Transverse colon (tissue), 4 donors: Measurements from ENCODE around the gene CRLF1. TPM values are rescaled to one million over a fixed set of nuclear protein-coding genes. Genes with fewer than 3 reads are reported as not detected.

Experiments
- DNase-seq: peaks from one replicate; pipeline ENCODE4 v3.0.0-alpha.2; 2019
- H3K27ac ChIP-seq, 4 donors: fragments of 200-600 bp; sonication (generic); 2 replicates each; pipeline ENCODE4 v1.5.1; 2016 to 2018; ENCODE audit warnings: inconsistent platforms in 4 of 4
- H3K27me3 ChIP-seq: fragments of 200-600 bp; sonication (generic); 2 replicates; pipeline ENCODE4 v1.5.1; 2017; ENCODE audit warnings: inconsistent platforms
- H3K36me3 ChIP-seq, 4 donors: fragments of 200-600 bp; sonication (generic); 2 replicates each; pipeline ENCODE4 v1.5.1; 2017 to 2019; ENCODE audit warnings: inconsistent platforms in 4 of 4
- H3K4me1 ChIP-seq, 4 donors: fragments of 200-600 bp; sonication (generic); 2 replicates each; pipeline ENCODE4 v1.5.1; 2017 to 2020; ENCODE audit warnings: inconsistent platforms in 4 of 4
- H3K4me3 ChIP-seq, 4 donors: fragments of 200-600 bp; sonication (generic); 1 replicate in 1 of 4; 2 replicates in 3 of 4; pipeline versions ENCODE4 v1.5.1 to v1.6.1; 2017 to 2019; ENCODE audit warnings: inconsistent platforms in 4 of 4
- H3K9me3 ChIP-seq, 2 donors: fragments of 200-600 bp; sonication (generic); 2 replicates each; pipeline ENCODE4 v1.5.1; 2017 to 2019; ENCODE audit warnings: inconsistent platforms in 2 of 2
- EP300 ChIP-seq: sonication (generic); formaldehyde crosslinking; IDR thresholded peaks from one replicate; pipeline ENCODE4 v1.6.1; 2017; ENCODE audit warnings: antibody characterized with exemption, low read depth
- POLR2A ChIP-seq: fragments of 450-650 bp; IDR thresholded peaks from one replicate; pipeline ENCODE4 v1.6.1; 2016; ENCODE audit warnings: antibody characterized with exemption, mild to moderate bottlenecking, moderate library complexity
- POLR2AphosphoS5 ChIP-seq, 3 donors: sonication (generic); formaldehyde crosslinking; IDR thresholded peaks; one replicate each; pipeline ENCODE4 v1.6.1; 2016; ENCODE audit warnings: antibody characterized with exemption in 3 of 3
- WGBS, 2 donors: methylation state at CpG; one replicate each; pipeline ENCODE4 v1.1.5; 2018; ENCODE audit warnings: low coverage in 1 of 2; 5-methylcytosine and 5-hydroxymethylcytosine counted together
- in situ Hi-C, 4 donors: fragments of 200-750 bp; cut with MboI; loops; one replicate each; pipeline versions ENCODE4 v1.15.0 to v1.15.1; 2017; ENCODE audit warnings: low sequenced_read_pairs in 3 of 4, low pct_ligation_motif_present in 1 of 4, low pct_unique_long_range_greater_than_20kb in 1 of 4
- intact Hi-C: fragments of 100-400 bp; cut with DNase I; formaldehyde crosslinking; loops from one replicate; pipeline ENCODE4 v1.15.1; 2023; ENCODE audit warnings: low total_unique reads
- total RNA-seq, 4 donors: library from RNA; depleted of rRNA; stranded (reverse); fragments of >200 nt; gene quantifications; one replicate each; pipeline ENCODE4 v1.1.0, GENCODE V29; 2016
- TF ChIP-seq, protein P1 (sequence below), 5 experiments: fragments of 200-600 bp in 3 of 5; fragments of 450-650 bp in 2 of 5; sonication (generic) in 3 of 5; IDR thresholded peaks; 1 replicate in 2 of 5; 2 replicates in 3 of 5; pipeline ENCODE4 v1.5.1; 2016 to 2017; ENCODE audit warnings: antibody characterized with exemption in 5 of 5, inconsistent platforms in 3 of 5, mild to moderate bottlenecking in 2 of 5, moderate library complexity in 1 of 5

The CRLF1 gene
- total RNA-seq, 4 donors from 2014 or later, result 1.1 to 21.0 (median 6.1) TPM

DNA sequence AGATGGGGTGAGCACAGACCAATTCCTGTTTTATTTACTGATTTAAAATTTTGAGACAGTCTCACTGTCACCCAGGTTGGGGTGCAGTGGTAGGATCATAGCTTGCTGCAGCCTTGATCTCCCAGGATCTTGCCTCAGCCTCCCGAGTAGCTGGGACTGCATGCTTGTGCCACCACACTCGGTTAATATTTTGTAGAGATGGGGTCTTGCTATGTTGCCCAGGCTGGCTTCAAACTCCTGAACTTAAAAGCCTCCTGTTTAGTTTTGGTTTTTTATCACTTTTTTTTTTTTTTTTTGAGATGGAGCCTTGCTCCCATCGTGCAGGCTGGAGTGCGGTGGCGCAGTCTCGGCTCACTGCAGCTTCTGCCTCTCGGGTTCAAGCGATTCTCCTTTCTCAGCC lies 30.2 kb downstream of the CRLF1 start:
- Histone ChIP-seq H3K27me3 (no peaks in the 10 kb centered on the region), H3K4me1 (peaks cover 9 to 18% (median 15%) of the 10 kb centered on the region in 4 donors), H3K27ac (no peak overlapping the region), H3K9me3 (no peaks in the 10 kb centered on the region), H3K4me3 (no peak overlapping the region), H3K36me3 (peaks cover 0 to 28% (median 4%) of the 10 kb centered on the region in 4 donors)
- intact Hi-C loops (no loop called here), in situ Hi-C loops (loop anchor here in 3 of 4 donors (25.0 kb wide), 2 partner anchors 114 to 261 kb away; partner anchors contain the start of gene UPF1 (in 2 of the 3))
- TF ChIP-seq POLR2AphosphoS5 (IDR thresholded peaks at IDR 0.05) (no peak), EP300 (no peak)
- 93 to 100% methylated on average over 5 to 7 of the region's 8 CpGs for WGBS, 2 donors
- DNase-seq, result no peak

DNA sequence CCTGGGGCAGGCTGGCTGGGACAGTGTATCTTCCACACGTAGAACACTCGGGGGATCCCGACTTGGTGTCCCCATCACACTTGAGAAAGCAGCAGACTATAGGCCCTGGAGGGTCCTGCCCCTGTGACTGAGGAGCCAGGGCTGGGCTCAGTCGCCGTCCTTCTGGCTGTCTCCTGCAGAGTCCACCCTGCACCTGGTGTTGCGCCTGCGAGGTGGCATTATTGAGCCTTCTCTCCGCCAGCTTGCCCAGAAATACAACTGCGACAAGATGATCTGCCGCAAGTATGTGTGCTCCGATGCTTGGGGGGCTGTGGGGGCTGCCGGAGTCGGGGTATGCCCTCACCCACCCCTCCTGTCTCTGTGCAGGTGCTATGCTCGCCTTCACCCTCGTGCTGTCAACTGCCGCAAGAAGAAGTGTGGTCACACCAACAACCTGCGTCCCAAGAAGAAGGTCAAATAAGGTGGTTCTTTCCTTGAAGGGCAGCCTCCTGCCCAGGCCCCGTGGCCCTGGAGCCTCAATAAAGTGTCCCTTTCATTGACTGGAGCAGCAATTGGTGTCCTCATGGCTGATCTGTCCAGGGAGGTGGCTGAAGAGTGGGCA lies 31.8 kb downstream of the CRLF1 start:
- H3K4me3 ChIP-seq, result no peak overlapping the region
- intact Hi-C loops (no loop called here), in situ Hi-C loops (loop anchor here in 3 of 4 donors (25.0 kb wide), 2 partner anchors 112 to 263 kb away; partner anchors contain the start of gene UPF1 (in 2 of the 3))
- H3K9me3 ChIP-seq, result no peaks in the 10 kb centered on the region
- no peaks in the 10 kb centered on the region for H3K27me3 ChIP-seq
- H3K36me3 ChIP-seq, result peaks cover 0 to 28% (median 4%) of the 10 kb centered on the region in 4 donors
- H3K27ac ChIP-seq, result no peak overlapping the region
- DNase-seq, result no peak
- TF ChIP-seq, protein P1, sequence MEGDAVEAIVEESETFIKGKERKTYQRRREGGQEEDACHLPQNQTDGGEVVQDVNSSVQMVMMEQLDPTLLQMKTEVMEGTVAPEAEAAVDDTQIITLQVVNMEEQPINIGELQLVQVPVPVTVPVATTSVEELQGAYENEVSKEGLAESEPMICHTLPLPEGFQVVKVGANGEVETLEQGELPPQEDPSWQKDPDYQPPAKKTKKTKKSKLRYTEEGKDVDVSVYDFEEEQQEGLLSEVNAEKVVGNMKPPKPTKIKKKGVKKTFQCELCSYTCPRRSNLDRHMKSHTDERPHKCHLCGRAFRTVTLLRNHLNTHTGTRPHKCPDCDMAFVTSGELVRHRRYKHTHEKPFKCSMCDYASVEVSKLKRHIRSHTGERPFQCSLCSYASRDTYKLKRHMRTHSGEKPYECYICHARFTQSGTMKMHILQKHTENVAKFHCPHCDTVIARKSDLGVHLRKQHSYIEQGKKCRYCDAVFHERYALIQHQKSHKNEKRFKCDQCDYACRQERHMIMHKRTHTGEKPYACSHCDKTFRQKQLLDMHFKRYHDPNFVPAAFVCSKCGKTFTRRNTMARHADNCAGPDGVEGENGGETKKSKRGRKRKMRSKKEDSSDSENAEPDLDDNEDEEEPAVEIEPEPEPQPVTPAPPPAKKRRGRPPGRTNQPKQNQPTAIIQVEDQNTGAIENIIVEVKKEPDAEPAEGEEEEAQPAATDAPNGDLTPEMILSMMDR (IDR thresholded peaks at IDR 0.05), result no peak
- TF ChIP-seq POLR2A, result no peak
- no peak for TF ChIP-seq EP300
- TF ChIP-seq POLR2AphosphoS5 (IDR thresholded peaks at IDR 0.05), result no peak
- H3K4me1 ChIP-seq, result peaks cover 9 to 25% (median 18%) of the 10 kb centered on the region in 4 donors
- WGBS, 2 donors, result 95% methylated on average over 18 of the region's 18 CpGs; no CpG with 5 or more reads in 1 of the 2 donors

DNA sequence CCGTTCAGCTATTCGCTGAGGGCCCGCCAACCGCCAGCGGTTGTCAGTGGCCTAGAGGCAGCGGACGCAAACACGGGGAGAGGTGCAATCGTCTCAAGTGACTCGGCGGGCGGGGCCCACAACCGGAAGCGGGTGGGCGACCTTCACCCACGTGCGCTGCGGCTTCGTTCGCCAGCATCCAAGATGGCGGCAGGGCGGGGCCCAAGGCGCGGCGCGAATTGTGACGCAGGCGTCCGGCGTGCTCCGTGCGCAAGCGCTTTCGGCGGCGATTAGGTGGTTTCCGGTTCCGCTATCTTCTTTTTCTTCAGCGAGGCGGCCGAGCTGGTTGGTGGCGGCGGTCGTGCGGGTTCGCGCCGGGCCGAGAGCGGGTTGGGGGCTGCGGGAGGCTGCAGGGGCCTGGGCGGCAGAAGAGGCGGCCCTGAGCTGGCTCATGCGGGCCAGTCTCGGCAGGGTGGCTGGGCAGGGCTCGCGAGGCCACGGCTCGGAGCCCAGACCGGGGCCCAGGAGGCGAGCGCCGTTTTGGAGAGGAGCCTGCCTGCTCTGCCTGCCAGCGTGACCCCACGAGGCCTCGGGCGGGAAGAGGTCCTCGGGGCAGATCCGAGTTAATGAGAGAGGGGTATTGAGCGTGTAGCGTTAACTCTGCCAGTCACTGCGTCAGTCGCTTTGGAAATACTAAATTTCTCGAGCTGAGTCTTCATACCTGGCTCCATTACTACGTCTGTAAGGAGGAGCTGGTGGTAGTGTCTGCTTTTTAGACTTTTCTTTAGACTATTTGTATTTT lies 34.8 kb downstream of the CRLF1 start, which contains the start of gene UBA52:
UBA52 (plus strand) TSS at position 294 of the 781 bp plus-strand sequence. CDS start 1,444 bp downstream, outside the sequence.
- DNase-seq, result peak; percentile 99
- TF ChIP-seq EP300 (peak; percentile 73), POLR2A (peak; percentile 95), POLR2AphosphoS5 (IDR thresholded peaks at IDR 0.05) (peak; percentile 95 to 97 (median 97))
- TF ChIP-seq, protein P1 (IDR thresholded peaks at IDR 0.05), result peak in 1 of 5 experiments; percentile 29
- in situ Hi-C loops (no loop called here), intact Hi-C loops (no loop called here)
- Histone ChIP-seq H3K4me1 (peaks cover 9 to 25% (median 18%) of the 10 kb centered on the region in 4 donors), H3K27ac (peak within 1 kb of the TSS; percentile 94 to 98 (median 96)), H3K27me3 (no peaks in the 10 kb centered on the region), H3K9me3 (no peaks in the 10 kb centered on the region), H3K36me3 (peaks cover 0 to 43% (median 17%) of the 10 kb centered on the region in 4 donors), H3K4me3 (peak within 1 kb of the TSS; percentile 80 to 97 (median 89))
- WGBS, 2 donors, result 0 to 1% methylated on average over 5 to 39 of the region's 75 CpGs

DNA sequence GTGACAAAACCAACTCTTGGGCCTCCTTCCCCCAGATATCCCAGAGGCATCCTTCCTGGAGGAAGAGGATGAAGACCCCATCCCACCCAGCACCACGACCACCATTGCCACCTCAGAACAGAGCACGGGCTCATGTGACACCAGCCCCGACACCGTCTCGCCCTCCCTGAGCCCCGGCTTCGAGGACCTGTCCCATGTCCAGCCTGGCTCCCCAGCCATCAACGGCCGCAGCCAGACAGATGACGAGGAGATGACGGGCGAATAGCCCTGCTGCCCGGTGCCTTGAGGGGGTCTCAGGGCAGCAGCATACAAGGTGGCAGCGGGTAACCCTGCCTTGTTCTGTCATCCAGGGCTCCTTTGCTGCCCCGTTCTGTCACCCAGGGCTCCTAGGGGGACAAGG lies 38.2 kb downstream of the CRLF1 start:
- no peak for DNase-seq
- WGBS, 2 donors, result 93% methylated on average over 15 of the region's 15 CpGs; no CpG with 5 or more reads in 1 of the 2 donors
- Histone ChIP-seq H3K4me1 (peaks cover 9 to 22% (median 15%) of the 10 kb centered on the region in 4 donors), H3K9me3 (no peaks in the 10 kb centered on the region), H3K27ac (no peak overlapping the region), H3K4me3 (no peak overlapping the region), H3K36me3 (peaks cover 0 to 56% (median 19%) of the 10 kb centered on the region in 4 donors), H3K27me3 (no peaks in the 10 kb centered on the region)
- in situ Hi-C loops, result no loop called here
- intact Hi-C loops, result loop anchor here (5.0 kb wide), 1 partner anchor 121 kb away; no protein-coding TSS in a partner anchor
- TF ChIP-seq POLR2AphosphoS5 (IDR thresholded peaks at IDR 0.05) (no peak), POLR2A (no peak), EP300 (no peak)
- TF ChIP-seq, protein P1 (IDR thresholded peaks at IDR 0.05), result no peak
